Stimulated activated CD4-positive, alpha-beta T cell treated with anti-CD3 and anti-CD28 coated beads, Interleukin-4, amount 100 ng/mL, for 24 hours (primary cell): ENCODE results near the gene SPRR1A.

Experiments used
- DNase-seq: peaks from one replicate; pipeline ENCODE4 v3.0.0-alpha.2; 2020

The SPRR1A gene, protein sequence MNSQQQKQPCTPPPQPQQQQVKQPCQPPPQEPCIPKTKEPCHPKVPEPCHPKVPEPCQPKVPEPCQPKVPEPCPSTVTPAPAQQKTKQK

GRCh38 chr1:152983743-152984142 lies at the start of gene SPRR1A:
Gene SPRR1A, plus strand, starts transcription at chr1:152984081. Its CDS starts 1,150 bp downstream, at chr1:152985231.
- no peak for DNase-seq

- DNase-seq = no peak
These were observed 43.3 kb upstream of the SPRR1A start for GRCh38 chr1:152940614-152941013.

DNA sequence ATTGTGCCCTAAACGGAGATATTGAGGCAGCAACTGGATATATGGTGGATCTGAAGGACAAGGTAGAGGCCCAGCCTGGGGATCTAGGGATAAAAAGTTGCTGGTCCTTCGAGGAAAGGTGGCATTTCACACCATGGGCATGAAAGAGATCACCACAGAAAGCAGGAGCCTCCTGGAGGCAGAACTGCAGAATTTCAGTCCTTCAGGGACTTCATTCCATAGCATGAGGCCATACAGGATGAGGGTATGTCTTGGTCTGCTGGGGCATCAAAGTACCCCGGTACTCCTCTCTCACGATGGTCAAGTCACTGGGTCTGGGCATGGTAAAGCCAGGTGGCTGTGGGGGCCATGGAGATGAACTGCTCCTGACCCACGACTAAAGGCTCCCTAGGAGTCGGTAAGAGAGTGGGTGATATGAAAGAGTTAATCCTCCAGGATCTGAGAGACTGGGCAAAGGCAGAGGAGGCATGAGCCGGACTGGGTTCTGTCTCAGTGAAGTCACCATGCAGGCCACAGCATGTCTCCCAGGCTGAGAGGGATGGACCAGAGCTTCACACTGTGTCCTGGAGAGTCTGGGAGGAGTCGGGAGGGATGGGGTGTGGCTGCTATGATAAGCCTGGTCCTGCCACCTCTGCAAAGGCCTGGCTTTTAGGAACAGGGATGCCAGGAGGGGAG lies 42.7 kb upstream of the SPRR1A start:
- DNase-seq = no peak

DNA sequence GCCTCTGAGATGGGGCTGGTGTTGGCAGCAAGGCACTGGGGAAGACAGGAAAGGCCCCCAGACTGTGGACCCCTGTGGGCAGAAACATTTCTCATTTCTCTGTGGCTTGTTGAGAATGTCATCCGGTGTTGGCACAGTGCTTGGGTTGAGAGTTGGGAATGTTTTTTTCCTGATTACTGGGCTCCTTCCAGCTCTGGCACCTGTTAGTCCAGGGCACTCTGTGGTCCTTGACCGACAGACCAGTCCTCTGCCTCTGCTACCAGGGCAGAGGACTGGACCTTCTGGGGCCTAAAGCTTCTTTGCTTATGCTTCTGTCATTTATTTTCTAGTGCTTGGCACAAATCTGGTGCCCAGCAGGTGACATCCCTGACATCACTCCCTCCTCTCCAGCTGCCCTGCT lies 41.7 kb upstream of the SPRR1A start:
- DNase-seq = no peak

DNA sequence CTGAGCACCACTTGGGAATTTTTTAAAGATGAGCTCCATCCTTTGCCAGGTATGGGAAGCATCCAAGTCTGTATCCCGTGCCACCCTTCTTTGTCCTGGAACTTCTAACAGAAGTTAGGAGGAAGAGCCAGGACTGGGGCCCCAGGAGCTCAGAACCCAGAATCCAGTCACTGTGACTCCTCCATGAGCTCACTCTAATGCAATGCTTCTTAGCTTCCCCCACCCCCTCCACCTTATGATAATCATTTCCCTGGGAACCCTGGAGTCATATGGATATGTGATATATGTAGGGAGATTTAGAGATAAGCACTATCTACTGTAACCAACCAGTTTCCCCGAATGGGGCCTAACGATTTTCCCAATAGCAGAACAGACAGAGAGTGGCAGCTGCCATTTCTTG lies 37.6 kb upstream of the SPRR1A start:
- no peak for DNase-seq

GRCh38 chr1:152946651-152947256 lies 37.1 kb upstream of the SPRR1A start, which contains the start of gene SPRR5:
Gene SPRR5, plus strand, starts transcription at chr1:152947206. Its CDS starts 1,349 bp downstream, at chr1:152948555.
- DNase-seq = no peak

GRCh38 chr1:152951711-152952110 lies 32.2 kb upstream of the SPRR1A start:
- no peak for DNase-seq

DNA sequence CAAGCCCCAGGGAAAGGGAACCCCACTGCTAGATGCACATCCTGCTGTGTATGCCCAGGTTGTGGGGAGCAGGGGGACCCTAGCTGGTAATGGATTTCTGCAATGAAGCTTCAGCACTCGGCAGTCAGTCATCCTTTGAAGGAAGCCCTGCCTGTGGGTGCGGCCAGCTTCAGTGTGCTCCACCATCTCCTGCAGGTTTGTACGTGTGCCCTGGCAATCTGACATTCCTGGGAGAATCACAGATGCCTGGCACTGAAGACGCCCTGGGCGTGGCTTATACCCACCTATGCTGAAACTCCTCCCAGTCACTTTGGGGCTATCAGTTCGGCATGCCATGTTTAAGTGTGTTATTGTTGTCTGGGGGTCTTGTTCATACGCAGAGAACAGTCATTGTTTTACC lies 30.1 kb upstream of the SPRR1A start:
- DNase-seq = no peak

- DNase-seq = no peak
These were observed 29.4 kb upstream of the SPRR1A start for GRCh38 chr1:152954436-152954835.

- DNase-seq = no peak
These were observed 26.3 kb upstream of the SPRR1A start for GRCh38 chr1:152957561-152957960.

DNA sequence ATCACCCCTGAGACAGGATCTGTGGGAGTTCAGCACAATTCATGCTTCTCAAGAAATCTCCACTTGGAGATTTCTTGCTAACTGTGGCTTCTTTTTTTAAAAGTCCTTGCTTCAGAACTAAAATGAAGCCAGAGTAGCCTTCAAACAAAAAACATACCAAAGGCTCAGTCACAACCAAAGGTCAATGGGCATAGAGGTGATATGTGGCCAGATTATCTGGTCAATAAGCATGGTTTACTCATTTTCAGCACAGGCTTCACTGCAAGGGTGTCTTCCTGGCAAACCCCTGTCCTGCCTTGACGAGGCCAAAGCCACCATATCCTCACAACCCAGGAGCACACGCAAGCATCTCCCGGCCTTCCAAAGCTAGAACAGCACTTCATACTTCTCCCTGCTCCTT lies 24.6 kb upstream of the SPRR1A start:
- no peak for DNase-seq

DNA sequence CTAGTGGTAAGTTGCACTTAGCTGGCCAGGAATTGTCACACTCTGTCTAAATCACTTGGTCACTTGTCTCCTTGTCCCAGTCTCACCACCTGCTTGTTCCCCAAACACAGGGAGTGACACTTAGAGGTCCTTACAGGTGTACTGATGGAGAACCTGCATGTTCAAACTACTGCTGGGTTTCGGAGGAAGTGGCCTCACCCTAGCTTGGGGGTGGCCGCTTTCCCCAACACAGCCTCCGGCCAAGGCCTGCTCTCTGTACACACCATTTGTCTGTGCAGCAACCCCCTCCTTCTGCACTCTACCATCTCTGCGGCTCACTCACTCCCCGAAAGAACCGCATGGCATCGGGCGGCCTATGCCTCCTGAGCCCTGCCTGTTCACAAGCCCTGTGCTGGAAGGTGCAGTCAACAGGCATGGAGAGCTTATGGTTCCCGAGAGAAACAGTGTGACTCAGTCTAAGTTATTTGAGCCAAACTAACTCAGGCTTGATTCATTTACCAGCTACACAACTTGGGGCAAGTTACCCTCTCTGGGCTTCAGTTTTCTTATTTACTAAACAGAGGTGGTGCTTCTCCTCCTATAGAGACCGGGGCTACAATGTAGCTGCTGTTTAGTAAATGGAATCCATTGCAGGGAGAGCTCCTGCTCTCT lies 24.0 kb upstream of the SPRR1A start:
- no peak for DNase-seq

DNA sequence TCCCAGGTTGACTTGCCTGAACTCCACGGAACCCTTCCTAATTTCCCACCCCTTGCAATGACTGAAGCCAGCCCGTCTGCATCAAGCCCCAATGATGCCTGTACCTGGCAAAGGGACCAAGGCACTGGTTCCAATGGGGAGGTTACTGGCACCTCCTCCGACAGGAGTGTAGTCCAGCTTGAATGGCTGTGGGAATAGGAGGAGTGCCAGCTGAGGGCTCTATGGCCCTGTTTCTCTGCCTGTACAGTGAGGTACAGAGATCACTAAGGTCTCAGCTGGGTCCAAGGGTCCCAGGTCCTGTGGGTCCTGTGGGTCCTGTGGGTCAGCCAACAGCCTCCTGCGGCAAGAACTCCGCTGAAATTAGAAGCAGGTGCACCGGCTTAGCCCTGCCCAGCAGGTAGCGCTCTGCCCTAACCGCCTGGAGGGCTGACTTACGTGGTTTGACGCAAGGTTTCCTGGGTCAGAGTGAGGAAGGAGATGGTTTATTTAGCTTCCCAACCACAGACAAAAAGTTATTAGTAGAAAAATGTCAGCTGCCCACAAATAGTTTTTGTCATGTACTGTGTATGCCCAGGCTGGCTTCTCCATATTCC lies 23.3 kb upstream of the SPRR1A start:
- DNase-seq = no peak

GRCh38 chr1:152961226-152961891 lies 22.5 kb upstream of the SPRR1A start:
- DNase-seq = no peak

DNA sequence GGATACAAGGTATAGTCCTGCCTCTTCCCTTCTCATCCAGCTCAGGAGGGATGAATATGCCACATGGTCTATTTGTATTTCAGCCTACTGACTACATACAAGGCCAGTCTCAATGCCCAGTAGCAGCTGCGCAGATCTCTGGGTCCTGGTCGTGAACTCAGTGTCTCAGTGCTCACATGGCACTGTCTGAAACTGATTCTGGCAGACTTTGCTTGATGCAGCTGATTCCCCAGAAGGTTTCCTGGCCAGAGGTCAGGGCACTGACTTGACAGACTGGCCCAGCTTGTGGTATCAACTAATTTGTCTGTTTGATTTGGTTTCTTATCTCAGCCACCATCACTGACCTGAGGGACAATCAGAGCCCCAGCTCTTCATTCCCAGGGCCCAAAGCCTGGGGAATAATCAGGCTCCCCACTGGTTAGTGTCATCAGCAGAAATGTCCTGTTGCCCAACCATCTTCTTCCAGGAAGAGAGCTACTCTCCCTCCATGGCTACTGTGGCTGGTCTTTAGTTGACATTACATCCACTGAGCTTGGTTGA lies 20.9 kb upstream of the SPRR1A start:
- no peak for DNase-seq

DNA sequence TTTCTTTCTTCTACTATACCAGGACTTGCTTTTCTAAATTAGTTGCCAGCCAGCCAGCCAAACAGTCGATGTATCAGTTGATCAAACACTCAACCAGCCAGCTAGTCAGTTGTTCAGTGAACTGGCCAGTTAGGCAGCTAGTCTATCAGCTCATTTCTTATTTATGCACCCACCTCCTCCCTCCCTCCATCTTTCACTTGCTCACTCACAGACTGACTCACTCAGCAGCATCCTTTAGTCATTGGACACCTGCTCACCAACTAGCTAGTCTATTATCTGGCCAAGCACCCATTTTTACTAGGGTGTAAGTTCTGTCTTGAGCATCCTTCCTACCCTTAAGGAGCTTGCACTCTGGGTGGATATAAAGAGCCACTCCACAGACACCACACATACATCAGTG lies 19.3 kb upstream of the SPRR1A start:
- no peak for DNase-seq

DNA sequence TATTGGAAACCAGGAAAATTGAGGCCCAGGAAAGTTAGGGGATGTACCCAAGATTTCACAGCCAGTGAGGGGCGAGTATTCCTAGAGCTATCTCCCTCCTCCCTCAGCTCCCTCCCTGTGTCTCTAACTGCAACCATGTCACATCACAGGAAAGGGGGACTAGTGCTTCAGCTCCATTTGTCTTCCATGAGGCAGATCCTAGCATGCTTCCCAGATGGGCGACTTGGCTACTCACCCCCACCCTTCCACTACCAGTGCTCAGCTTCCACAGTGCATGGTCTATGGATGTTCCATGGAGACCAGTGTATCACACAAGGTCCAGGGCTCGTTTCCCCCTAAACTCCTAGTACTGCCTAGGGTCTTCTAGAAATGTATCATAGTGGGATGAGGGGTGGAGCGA lies 18.0 kb upstream of the SPRR1A start:
- DNase-seq = no peak

- DNase-seq = no peak
These were observed 16.7 kb upstream of the SPRR1A start for GRCh38 chr1:152967201-152967600.

DNA sequence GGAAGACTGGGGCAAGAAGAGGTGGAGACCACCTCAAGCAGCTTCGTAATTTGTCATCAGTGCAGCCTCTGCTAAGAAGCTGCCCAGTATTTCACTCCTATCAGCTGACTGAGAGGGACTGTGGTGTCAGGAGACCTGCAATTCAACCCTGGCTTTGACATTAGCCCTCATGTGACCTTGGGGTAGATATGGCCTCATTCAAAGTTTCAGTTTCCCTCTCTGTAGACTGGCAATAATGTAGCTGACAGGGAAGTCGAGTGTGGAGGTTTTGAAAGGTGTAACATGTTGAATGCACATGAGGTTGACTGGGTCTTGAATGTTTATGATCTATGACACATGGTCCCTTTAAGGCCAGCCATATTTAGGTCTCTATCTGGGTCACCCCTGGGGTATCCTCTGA lies 15.6 kb upstream of the SPRR1A start:
- no peak for DNase-seq

DNA sequence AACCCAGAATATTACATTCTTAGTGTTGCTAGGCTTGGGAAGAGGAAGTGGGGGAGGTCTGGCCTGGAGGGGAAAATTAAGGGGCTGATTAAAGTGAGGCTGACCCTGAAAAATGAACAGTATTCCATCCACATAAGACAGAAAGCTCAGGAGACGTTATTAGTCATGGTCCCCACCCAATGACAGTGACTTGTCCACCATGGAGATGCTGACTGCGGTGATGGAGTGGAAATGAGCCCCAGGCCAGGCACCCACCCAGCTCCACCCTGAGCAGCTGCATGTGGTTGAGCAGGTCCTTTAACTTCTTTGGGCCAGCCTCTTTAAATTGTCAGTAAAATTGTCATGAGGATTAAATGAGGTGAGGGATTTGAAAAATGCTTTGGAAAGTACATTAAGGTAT lies 14.8 kb upstream of the SPRR1A start:
- no peak for DNase-seq

- no peak for DNase-seq
These were observed 13.4 kb upstream of the SPRR1A start, which contains the start of gene SPRR4 for GRCh38 chr1:152970495-152970894. Gene SPRR4, plus strand, starts transcription at chr1:152970648. Its CDS starts 1,243 bp downstream, at chr1:152971891.

GRCh38 chr1:152972196-152972886 lies 11.5 kb upstream of the SPRR1A start:
- DNase-seq = no peak
